Measurements from ENCODE around the gene OR51B5. TPM values are rescaled to one million over a fixed set of nuclear protein-coding genes. Genes with fewer than 3 reads are reported as not detected.
"Not testable (repeated sequence)": the region's sequence is repeated elsewhere in the genome, so short reads cannot be mapped to it uniquely, and the experiment has no call there.

Gene OR51B5
- total RNA-seq, 2 experiments from 2014 or later = 0.16 TPM; not detected in 1

DNA sequence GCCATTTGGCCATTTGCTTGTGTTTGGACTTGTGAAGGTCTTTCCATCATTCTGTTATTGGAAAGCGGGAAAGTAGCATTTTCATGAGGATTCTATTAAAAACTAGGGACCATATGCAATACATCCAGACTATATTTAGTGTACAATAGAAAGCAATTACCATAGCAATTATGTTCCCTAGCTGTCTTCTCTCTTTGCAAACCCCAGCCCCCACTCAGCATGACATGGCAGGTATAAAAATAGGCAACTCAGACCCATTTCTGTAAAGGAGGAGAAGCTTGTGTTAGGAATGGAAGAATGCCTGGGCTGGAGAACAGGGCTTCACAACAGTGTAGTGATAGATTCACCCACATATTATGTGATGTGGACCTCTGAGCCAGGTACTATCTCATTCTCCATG is 20.4 kb upstream of the OR51B5 start:
- intact Hi-C loops (cut with micrococcal nuclease; ENCODE audit: unreplicated experiment) = no loop called here
- no peaks in the 10 kb centered on the region for H3K36me3 ChIP-seq (ENCODE audit: insufficient read depth, low read length)
- ChIA-PET POLR2A (interaction anchor here (0.7 kb wide), 1 partner anchor 13 kb away, joined by 4 read pairs; no protein-coding TSS in a partner anchor), CTCF (ENCODE audit: unreplicated experiment) (no interaction called here)
- no TSS peak for BruUV-seq (replicated peaks)
- H3K4me1 ChIP-seq (ENCODE audit: insufficient read depth, low read length, poor library complexity, severe bottlenecking) = no peaks in the 10 kb centered on the region
- no peaks in the 10 kb centered on the region for H4K20me1 ChIP-seq (ENCODE audit: insufficient read depth, low read length)
- H3K9me2 ChIP-seq (ENCODE audit: insufficient read depth, low read length) = no peaks in the 10 kb centered on the region
- DNase-seq (ENCODE audit: low spot score) = no peak
- H3K27ac ChIP-seq (ENCODE audit: low read depth, low read length, poor library complexity, severe bottlenecking) = no peak overlapping the region
- H3K9me3 ChIP-seq (ENCODE audit: low read length) = no peaks in the 10 kb centered on the region
- H2AFZ ChIP-seq (ENCODE audit: low read length) = no peak overlapping the region
- H3K4me3 ChIP-seq (ENCODE audit: low read depth, low read length, poor library complexity, severe bottlenecking) = no peak overlapping the region
- no peaks in the 10 kb centered on the region for H3K79me2 ChIP-seq (ENCODE audit: insufficient read depth, low read depth, low read length)
- TF ChIP-seq, protein P1, sequence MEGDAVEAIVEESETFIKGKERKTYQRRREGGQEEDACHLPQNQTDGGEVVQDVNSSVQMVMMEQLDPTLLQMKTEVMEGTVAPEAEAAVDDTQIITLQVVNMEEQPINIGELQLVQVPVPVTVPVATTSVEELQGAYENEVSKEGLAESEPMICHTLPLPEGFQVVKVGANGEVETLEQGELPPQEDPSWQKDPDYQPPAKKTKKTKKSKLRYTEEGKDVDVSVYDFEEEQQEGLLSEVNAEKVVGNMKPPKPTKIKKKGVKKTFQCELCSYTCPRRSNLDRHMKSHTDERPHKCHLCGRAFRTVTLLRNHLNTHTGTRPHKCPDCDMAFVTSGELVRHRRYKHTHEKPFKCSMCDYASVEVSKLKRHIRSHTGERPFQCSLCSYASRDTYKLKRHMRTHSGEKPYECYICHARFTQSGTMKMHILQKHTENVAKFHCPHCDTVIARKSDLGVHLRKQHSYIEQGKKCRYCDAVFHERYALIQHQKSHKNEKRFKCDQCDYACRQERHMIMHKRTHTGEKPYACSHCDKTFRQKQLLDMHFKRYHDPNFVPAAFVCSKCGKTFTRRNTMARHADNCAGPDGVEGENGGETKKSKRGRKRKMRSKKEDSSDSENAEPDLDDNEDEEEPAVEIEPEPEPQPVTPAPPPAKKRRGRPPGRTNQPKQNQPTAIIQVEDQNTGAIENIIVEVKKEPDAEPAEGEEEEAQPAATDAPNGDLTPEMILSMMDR (conservative IDR thresholded peaks at IDR 0.05; ENCODE audit: low read length) = no peak
- no peak for TF ChIP-seq EZH2phosphoT487 (IDR thresholded peaks at IDR 0.05; ENCODE audit: borderline replicate concordance, low read depth, low read length)
- H3K4me2 ChIP-seq (ENCODE audit: low read length) = no peak overlapping the region

- H3K36me3 ChIP-seq (ENCODE audit: insufficient read depth, low read length) = no peaks in the 10 kb centered on the region
- DNase-seq (ENCODE audit: low spot score) = no peak
- no peaks in the 10 kb centered on the region for H4K20me1 ChIP-seq (ENCODE audit: insufficient read depth, low read length)
- no peak for TF ChIP-seq EZH2phosphoT487 (IDR thresholded peaks at IDR 0.05; ENCODE audit: borderline replicate concordance, low read depth, low read length)
- TF ChIP-seq, protein P1 (conservative IDR thresholded peaks at IDR 0.05; ENCODE audit: low read length) = no peak
- CTCF ChIA-PET (ENCODE audit: unreplicated experiment) = no interaction called here
- H3K9me2 ChIP-seq (ENCODE audit: insufficient read depth, low read length) = no peaks in the 10 kb centered on the region
- H3K4me3 ChIP-seq (ENCODE audit: low read depth, low read length, poor library complexity, severe bottlenecking) = no peak overlapping the region
- no peak overlapping the region for H2AFZ ChIP-seq (ENCODE audit: low read length)
- no peaks in the 10 kb centered on the region for H3K79me2 ChIP-seq (ENCODE audit: insufficient read depth, low read depth, low read length)
- no peak overlapping the region for H3K4me2 ChIP-seq (ENCODE audit: low read length)
- no peaks in the 10 kb centered on the region for H3K4me1 ChIP-seq (ENCODE audit: insufficient read depth, low read length, poor library complexity, severe bottlenecking)
- BruUV-seq (replicated peaks) = no TSS peak
- POLR2A ChIA-PET = no interaction called here
- intact Hi-C loops (cut with micrococcal nuclease; ENCODE audit: unreplicated experiment) = no loop called here
- no peak overlapping the region for H3K27ac ChIP-seq (ENCODE audit: low read depth, low read length, poor library complexity, severe bottlenecking)
- no peaks in the 10 kb centered on the region for H3K9me3 ChIP-seq (ENCODE audit: low read length)
These were observed 18.8 kb upstream of the OR51B5 start for GRCh38 chr11:5362017-5362625.

- DNase-seq (ENCODE audit: low spot score); H3K9me2 ChIP-seq (ENCODE audit: insufficient read depth, low read length); H3K36me3 ChIP-seq (ENCODE audit: insufficient read depth, low read length); H3K4me2 ChIP-seq (ENCODE audit: low read length); CTCF ChIA-PET (ENCODE audit: unreplicated experiment); H3K79me2 ChIP-seq (ENCODE audit: insufficient read depth, low read depth, low read length); H3K27ac ChIP-seq (ENCODE audit: low read depth, low read length, poor library complexity, severe bottlenecking); H3K9me3 ChIP-seq (ENCODE audit: low read length); H2AFZ ChIP-seq (ENCODE audit: low read length); H3K4me3 ChIP-seq (ENCODE audit: low read depth, low read length, poor library complexity, severe bottlenecking); BruUV-seq (replicated peaks); intact Hi-C loops (cut with micrococcal nuclease; ENCODE audit: unreplicated experiment); POLR2A ChIA-PET; H4K20me1 ChIP-seq (ENCODE audit: insufficient read depth, low read length); H3K4me1 ChIP-seq (ENCODE audit: insufficient read depth, low read length, poor library complexity, severe bottlenecking): not testable (repeated sequence)
These were observed 12.7 kb upstream of the OR51B5 start for GRCh38 chr11:5356031-5356430.
